Neural progenitor cell (in vitro differentiated cells): ENCODE results near the gene LMX1B.

Source experiments
- EZH2 ChIP-seq: fragments of 200-600 bp; sonication (generic); IDR thresholded peaks from 2 replicates; pipeline ENCODE4 v1.6.1; 2017; ENCODE audit warnings: antibody characterized with exemption, mild to moderate bottlenecking, moderate library complexity
- EZH2phosphoT487 ChIP-seq: fragments of 200-600 bp; sonication (generic); IDR thresholded peaks from 2 replicates; pipeline ENCODE4 v1.6.1; 2017; ENCODE audit warnings: antibody characterized with exemption
- TF ChIP-seq, protein P1 (sequence below): fragments of 200-600 bp; sonication (generic); IDR thresholded peaks from 2 replicates; pipeline ENCODE4 v1.5.1; 2017; ENCODE audit warnings: antibody characterized with exemption, mild to moderate bottlenecking

DNA sequence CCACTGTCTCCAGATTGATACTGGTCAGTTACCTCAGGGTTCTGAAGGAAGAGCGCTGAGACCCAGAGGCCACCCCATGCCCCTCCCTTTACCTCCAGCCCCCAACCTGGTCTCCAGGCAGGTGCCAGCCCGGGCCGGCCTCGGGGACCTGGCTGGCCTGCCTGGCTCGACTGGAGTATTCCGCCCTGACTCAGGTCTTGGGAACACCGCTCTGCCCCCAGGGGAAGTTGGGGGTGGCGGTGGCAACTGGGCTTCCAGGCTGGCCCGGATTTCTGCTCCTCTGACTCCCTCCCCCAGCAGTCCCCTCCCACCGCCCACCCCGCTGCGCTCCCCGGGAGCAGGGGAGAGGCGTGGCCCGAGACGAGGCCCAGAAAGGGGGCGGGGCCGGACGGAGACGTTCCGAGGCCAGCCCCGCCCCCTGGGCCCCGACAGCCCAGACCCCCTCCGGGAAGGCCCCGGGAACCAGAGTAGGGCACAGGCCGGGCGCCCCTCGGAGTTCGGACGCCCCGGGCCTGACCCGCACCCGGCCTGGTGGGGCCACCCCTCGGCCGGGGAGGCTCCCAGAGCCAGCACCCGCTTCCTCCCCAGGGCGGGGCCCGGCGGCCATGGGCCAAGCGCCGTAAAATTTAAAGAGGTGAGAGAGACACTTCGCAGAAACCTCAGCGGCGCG, 108.7 kb downstream of the LMX1B start:
- TF ChIP-seq, protein P1, sequence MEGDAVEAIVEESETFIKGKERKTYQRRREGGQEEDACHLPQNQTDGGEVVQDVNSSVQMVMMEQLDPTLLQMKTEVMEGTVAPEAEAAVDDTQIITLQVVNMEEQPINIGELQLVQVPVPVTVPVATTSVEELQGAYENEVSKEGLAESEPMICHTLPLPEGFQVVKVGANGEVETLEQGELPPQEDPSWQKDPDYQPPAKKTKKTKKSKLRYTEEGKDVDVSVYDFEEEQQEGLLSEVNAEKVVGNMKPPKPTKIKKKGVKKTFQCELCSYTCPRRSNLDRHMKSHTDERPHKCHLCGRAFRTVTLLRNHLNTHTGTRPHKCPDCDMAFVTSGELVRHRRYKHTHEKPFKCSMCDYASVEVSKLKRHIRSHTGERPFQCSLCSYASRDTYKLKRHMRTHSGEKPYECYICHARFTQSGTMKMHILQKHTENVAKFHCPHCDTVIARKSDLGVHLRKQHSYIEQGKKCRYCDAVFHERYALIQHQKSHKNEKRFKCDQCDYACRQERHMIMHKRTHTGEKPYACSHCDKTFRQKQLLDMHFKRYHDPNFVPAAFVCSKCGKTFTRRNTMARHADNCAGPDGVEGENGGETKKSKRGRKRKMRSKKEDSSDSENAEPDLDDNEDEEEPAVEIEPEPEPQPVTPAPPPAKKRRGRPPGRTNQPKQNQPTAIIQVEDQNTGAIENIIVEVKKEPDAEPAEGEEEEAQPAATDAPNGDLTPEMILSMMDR: no peak
- TF ChIP-seq EZH2phosphoT487 (no peak), EZH2 (no peak)
